ENCODE measurements around the gene HK3. TPM values are rescaled to one million over a fixed set of nuclear protein-coding genes. Genes with fewer than 3 reads are reported as not detected.

HK3 gene
- total RNA-seq, 1 experiment from 2014 or later = not detected

- DNase-seq (ENCODE audit: low read depth) = no peak
- in situ Hi-C loops (cut with HindIII; ENCODE audit: low pct_unique_long_range_greater_than_20kb, low sequenced_read_pairs) = no loop called here
These were observed 10.9 kb downstream of the HK3 start for GRCh38 chr5:176888016-176888864.

DNA sequence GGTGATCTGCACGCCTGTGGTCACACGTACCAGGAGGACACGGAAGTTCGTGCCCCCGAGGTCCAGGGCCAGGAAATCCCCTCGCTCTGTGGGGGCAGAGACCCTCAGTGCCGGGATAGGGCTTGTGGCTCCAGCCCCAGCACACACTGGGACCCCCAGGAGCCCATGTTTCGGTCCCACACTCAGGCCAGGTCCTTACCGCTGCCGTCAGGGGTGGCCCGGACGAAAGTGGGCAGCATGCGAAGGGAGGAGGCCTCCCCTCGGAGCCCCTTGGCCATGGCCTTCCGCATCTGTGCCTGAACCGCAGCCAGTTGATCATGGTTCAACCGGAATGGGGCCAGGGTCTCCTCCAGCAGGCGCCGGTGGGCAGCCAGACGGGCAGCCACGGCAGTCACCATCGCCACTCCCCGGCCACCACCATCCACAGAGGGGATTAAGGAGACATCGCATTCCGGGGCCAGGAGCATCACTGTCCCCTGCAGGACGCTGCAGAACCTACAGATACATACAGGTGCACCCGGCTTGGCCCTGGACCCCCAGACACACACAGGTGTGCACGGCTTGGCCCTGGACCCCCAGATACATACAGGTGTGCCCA, 11.8 kb downstream of the HK3 start:
- DNase-seq (ENCODE audit: low read depth) = no peak
- in situ Hi-C loops (cut with HindIII; ENCODE audit: low pct_unique_long_range_greater_than_20kb, low sequenced_read_pairs) = no loop called here

GRCh38 chr5:176886336-176887251, 12.6 kb downstream of the HK3 start:
- in situ Hi-C loops (cut with HindIII; ENCODE audit: low pct_unique_long_range_greater_than_20kb, low sequenced_read_pairs) = no loop called here

GRCh38 chr5:176884571-176884890, 14.6 kb downstream of the HK3 start:
- DNase-seq (ENCODE audit: low read depth) = no peak
- in situ Hi-C loops (cut with HindIII; ENCODE audit: low pct_unique_long_range_greater_than_20kb, low sequenced_read_pairs) = no loop called here

More at GRCh38 chr5:176886336-176887251, 12.6 kb downstream of the HK3 start:
- no peak for DNase-seq (ENCODE audit: low read depth)

GRCh38 chr5:176883700-176884570, 15.2 kb downstream of the HK3 start:
- in situ Hi-C loops (cut with HindIII; ENCODE audit: low pct_unique_long_range_greater_than_20kb, low sequenced_read_pairs) = no loop called here
- no peak for DNase-seq (ENCODE audit: low read depth)

DNA sequence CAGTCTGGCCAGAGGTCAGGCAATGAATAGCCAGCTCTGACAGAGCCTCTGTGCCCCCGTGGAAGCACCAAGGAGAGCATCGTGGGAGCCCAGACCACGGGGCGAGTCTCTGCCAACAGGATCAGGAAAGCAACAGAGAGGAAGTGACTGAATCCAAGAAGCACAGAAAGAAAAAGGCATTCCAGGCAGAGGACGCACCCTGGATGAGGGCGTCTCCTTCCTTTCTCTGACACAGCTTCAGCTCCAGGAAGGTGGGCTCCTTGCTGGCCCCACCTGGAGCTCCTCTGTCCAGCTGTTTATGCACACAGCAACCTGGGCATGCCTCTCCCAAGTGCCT, 16.6 kb downstream of the HK3 start:
- in situ Hi-C loops (cut with HindIII; ENCODE audit: low pct_unique_long_range_greater_than_20kb, low sequenced_read_pairs) = no loop called here
- DNase-seq (ENCODE audit: low read depth) = no peak

DNA sequence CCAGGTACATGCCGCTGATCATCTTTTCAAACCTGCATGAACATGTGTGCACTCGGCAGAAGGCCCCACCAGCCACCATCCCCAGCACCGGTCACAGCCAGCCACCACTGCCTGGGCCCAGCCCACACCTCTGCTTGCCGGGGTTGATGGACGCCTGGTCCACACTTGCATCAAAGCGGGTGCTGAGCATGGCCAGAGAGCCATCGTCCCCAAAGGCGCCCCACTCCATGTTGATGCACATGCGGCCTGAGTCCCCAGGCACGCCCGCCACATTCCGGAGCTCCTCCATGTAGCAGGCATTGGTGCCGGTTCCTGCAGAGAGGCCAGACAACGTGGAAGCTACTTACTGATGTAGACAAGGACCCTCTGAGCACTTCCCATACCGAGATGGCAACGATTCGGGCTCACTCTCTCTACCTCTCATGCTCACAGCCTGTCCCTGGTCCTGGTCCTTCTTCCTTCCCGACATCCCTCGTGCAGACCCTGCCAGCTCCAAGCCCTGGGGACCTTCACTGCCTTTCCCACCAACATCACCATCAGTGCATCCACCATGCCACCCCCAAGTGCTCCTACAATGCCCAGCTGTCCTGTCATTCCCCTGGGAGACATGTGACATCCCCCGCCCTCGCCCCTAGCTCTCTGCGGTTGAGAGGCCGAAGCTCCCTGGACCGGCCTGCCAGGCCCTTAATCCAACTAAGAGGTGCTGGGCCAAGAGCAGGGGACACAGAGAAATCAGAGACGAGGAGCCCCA, 17.2 kb downstream of the HK3 start:
- in situ Hi-C loops (cut with HindIII; ENCODE audit: low pct_unique_long_range_greater_than_20kb, low sequenced_read_pairs) = no loop called here
- DNase-seq (ENCODE audit: low read depth) = no peak

DNA sequence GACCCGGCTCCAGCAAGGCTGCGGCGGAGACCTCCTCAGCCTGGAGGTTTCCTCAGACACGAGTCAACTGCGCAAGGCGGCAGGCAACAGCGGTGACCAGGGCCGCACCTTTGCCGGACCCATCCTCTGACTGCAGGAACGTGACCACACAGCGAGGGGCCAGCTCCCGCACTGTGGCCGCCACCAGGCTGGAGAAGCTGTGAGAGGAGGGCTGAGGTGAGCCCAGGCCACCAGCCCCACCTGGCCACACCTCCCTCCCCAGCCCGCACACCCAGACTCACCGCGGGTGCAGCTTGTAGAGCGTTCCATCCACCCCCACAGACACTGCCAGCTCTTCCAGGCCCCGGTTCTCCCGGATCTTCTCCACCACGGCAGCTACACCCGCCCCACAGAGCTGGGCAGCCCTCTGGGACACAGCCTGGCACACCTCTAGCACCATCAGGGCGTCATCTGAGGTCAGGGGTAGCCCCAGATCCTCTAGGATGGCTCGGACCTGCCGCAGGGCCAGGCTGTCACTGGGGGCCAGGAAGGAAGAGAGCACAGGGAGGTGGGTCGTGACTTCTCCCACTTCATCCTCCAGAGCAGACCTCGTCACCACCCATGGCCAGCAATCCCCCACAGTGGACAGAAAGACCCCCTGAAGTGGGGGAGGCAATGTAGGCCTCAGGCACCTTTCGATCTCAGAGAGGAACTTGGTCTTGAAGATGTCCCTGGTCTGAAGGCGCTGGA, 18.0 kb downstream of the HK3 start:
- in situ Hi-C loops (cut with HindIII; ENCODE audit: low pct_unique_long_range_greater_than_20kb, low sequenced_read_pairs) = no loop called here
- no peak for DNase-seq (ENCODE audit: low read depth)

DNA sequence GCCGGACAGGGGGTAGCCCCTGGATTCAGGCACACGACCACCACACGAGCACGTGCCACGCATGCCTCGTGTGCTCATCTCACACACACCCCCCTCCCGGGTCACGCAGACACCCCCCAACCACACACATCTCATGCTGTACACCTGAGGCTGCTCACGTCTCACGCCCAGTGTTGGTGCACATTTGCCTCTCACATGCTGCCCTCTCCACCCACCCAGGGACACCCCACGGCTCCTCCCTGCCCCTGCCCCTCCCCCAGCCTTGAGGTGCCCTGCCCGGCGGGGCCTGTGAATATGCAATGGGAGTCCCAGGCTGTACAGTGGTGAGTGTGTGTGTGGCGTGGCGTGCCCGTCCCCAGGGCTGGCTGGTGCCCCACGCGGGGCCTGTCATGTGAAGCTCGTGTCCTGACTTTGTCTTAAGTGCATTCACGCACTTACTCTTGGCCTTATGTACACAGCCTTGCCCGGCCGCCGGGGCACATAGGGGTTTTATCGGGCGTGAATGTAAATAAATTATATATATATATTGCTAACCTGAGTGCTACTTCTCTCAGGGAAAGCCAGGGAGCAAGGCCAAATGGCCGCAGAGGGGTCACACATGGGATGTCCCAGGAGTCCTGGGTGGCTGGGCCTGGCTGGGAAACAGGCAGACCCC, 18.7 kb downstream of the HK3 start:
- DNase-seq (ENCODE audit: low read depth) = no peak
- in situ Hi-C loops (cut with HindIII; ENCODE audit: low pct_unique_long_range_greater_than_20kb, low sequenced_read_pairs) = no loop called here

DNA sequence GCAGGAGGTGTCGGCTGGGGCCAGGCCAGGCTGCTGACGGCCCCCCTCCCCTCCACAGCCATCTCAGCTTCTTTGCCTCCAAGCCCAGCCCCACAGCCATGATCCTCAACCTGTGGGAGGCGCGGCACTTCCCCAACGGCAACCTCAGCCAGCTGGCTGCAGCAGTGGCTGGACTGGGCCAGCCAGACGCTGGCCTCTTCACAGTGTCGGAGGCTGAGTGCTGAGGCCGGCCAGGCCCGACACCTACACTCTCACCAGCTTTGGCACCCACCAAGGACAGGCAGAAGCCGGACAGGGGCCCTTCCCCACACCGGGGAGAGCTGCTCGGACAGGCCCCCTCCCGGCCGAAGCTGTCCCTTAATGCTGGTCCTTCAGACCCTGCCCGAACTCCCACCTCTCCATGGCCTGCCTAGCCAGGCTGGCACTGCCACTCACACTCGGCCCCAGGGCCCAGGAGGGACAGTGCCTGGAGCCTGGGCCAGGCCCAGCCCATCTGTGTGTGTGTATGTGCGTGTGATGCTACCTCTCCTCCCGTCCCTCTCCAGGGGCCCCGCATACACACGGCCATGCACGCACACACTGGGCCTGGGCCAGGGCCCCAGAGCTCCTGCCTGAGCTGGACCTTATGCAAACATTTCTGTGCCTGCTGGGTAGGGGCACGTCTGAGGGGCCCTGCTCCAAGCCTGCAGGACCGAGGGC, 19.3 kb downstream of the HK3 start:
- in situ Hi-C loops (cut with HindIII; ENCODE audit: low pct_unique_long_range_greater_than_20kb, low sequenced_read_pairs) = no loop called here
- DNase-seq (ENCODE audit: low read depth) = no peak

DNA sequence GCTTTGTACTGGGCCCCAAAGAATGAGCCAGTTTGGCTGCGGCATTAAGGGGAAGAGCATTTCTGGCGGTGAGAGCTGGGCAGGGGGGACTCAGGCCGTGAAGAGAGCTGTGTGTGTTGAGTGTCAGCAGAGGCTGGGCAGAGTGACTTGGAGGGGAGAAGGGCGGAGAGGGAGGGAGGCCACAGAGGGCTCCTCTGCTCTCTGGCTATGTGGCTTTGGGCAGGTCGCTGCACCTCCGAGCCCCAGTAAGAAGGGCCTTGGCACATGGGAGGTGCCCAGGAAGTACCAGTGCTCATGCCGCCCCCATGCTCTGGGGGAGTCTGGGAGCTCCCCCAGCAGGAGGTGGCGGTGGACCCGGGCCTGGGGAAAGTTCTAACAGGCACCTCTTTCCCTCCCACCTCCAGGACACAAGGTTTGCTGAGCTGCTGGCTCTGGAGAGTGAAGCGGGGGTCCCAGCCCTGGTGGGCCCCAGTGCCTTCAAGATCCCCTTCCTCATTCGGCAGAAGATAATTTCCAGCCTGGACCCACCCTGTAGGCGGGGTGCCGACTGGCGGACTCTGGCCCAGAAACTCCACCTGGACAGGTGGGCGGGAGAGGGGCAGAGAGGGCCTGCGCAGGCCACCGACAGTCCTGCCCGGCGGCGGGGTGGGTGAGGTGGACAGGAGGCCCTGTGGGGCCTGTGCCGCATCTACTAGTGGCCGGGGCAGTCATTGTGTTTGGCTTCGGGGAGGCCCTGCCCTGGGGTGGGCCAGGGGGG, 20.1 kb downstream of the HK3 start:
- no peak for DNase-seq (ENCODE audit: low read depth)
- in situ Hi-C loops (cut with HindIII; ENCODE audit: low pct_unique_long_range_greater_than_20kb, low sequenced_read_pairs) = no loop called here

- in situ Hi-C loops (cut with HindIII; ENCODE audit: low pct_unique_long_range_greater_than_20kb, low sequenced_read_pairs) = no loop called here
These were observed 20.7 kb downstream of the HK3 start for GRCh38 chr5:176878463-176878862.

DNA sequence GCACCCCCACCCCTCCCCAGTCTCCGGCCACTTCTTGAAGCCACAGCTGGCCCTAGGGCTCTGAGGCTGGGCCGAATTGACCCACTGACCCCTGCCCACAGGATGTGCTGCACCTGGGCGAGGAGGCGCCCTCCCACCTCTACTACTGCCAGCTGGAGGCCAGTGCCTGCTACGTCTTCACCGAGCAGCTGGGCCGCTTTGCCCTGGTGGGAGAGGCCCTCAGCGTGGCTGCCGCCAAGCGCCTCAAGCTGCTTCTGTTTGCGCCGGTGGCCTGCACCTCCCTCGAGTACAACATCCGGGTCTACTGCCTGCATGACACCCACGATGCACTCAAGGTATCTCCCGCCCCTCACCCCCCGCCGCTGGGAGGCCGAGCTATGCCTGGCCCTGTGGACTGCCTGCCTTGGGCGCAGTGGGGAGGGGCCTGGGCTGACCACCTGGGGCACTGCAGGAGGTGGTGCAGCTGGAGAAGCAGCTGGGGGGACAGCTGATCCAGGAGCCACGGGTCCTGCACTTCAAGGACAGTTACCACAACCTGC, 21.3 kb downstream of the HK3 start:
- DNase-seq (ENCODE audit: low read depth) = no peak
- in situ Hi-C loops (cut with HindIII; ENCODE audit: low pct_unique_long_range_greater_than_20kb, low sequenced_read_pairs) = no loop called here

More at GRCh38 chr5:176878463-176878862, 20.7 kb downstream of the HK3 start:
- DNase-seq (ENCODE audit: low read depth) = no peak

GRCh38 chr5:176876506-176877431, 22.4 kb downstream of the HK3 start:
- in situ Hi-C loops (cut with HindIII; ENCODE audit: low pct_unique_long_range_greater_than_20kb, low sequenced_read_pairs) = no loop called here
- no peak for DNase-seq (ENCODE audit: low read depth)
